Inflammatory macrophage treated with lipopolysaccharide for 1 hour (primary cell): Measurements from ENCODE around the gene PLEKHM3.

Source experiments
- DNase-seq, 2 donors: peaks; one replicate each; pipeline ENCODE4 v3.0.0-alpha.2; 2020 to 2022

The PLEKHM3 gene

DNA sequence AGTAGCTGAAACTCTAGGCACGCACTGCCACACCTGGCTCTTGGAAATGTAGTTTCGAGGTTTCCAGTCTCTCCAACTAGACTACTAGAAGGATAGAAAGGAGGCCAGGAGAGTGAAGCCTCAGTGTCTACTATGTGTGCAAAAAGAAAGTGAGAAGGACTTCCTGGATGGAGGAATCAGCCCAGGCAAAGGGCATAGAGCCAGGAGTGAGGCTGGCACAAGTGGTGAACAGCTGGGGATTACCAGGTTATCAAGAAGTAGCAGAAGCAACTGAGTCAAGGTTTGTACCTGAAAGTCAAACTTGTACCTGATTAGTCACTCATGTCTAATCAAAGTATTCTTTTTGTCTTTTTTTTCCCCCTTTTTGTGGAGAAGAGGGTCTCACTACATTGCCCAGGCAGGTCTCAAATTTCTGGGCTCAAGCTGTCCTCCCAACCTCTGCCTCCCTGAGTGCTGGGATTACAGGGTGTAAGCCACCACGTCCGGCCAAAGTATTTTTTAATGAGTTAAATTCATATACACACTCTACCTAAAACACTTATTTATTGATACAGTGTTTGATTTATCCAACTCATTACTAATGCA lies 246.9 kb downstream of the PLEKHM3 start:
- no peak for DNase-seq

GRCh38 chr2:207777124-207777523 lies 248.2 kb downstream of the PLEKHM3 start:
- no peak for DNase-seq

- no peak for DNase-seq
Observed at GRCh38 chr2:207775473-207775872, 249.9 kb downstream of the PLEKHM3 start.

- DNase-seq: no peak
Observed at GRCh38 chr2:207772844-207773205, 252.5 kb downstream of the PLEKHM3 start.

DNA sequence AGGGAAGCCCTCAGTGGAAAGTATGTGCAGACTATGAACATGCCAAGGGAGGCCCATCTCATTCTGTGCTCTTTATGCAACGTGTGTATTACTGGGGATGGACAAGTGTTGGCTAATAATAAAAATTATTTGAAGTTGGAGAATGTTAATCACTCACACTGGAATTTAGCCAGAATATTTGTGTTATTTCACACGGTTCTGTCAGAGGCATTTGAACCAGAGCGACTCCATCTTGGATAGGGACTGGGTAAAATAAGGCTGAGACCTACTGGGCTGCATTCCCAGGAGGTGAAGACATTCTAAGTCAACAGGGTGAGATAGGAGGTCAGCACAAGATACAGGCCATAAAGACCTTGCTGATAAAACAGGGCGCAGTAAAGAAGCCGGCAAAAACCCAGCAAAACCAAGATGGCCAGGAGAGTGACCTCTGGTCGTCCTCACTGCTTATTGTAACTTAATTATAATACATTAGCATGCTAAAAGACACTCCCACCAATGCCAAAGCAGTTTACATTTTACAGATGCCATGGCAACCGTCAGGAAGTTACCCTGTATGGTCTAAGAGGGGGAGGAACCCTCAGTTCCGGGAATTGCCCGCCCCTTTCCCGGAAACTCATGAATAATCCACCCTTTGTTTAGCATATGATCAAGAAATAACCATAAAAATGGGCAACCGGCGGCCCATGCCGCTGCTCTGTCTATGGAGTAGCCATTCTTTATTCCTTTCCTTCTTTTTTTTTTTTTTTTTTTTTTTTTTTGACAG lies 253.1 kb downstream of the PLEKHM3 start:
- peak; percentile 13 to 47 for DNase-seq

GRCh38 chr2:207771421-207771820 lies 253.9 kb downstream of the PLEKHM3 start:
- DNase-seq: no peak
